GM18861 (cell line): ENCODE results near the gene PRELP.
"Not testable (repeated sequence)": the region's sequence is repeated elsewhere in the genome, so short reads cannot be mapped to it uniquely, and the experiment has no call there.

Experiments
- ATAC-seq: cut with Tn5 transposase; IDR thresholded peaks from one replicate; pipeline ENCODE4 v1.9.1; 2021; ENCODE audit not compliant: unreplicated experiment

PRELP gene

GRCh38 chr1:203453016-203453415 lies 22.6 kb upstream of the PRELP start:
- no peak for ATAC-seq

GRCh38 chr1:203453616-203454015 lies 22.0 kb upstream of the PRELP start:
- ATAC-seq: no peak

- ATAC-seq: no peak
These were observed 20.6 kb upstream of the PRELP start for GRCh38 chr1:203454986-203455471.

- ATAC-seq: no peak
These were observed 19.9 kb upstream of the PRELP start for GRCh38 chr1:203455706-203456105.

- no peak for ATAC-seq
These were observed 19.0 kb upstream of the PRELP start for GRCh38 chr1:203456577-203456976.

- no peak for ATAC-seq
These were observed 17.5 kb upstream of the PRELP start for GRCh38 chr1:203458078-203458477.

GRCh38 chr1:203459671-203460201 lies 15.9 kb upstream of the PRELP start:
- ATAC-seq: no peak

- ATAC-seq: no peak
These were observed 13.9 kb upstream of the PRELP start for GRCh38 chr1:203461717-203462116.

- no peak for ATAC-seq
These were observed 13.5 kb upstream of the PRELP start for GRCh38 chr1:203462143-203462542.

- ATAC-seq: no peak
These were observed 12.7 kb upstream of the PRELP start for GRCh38 chr1:203462878-203463277.

- ATAC-seq: no peak
These were observed 12.0 kb upstream of the PRELP start for GRCh38 chr1:203463469-203464062.

GRCh38 chr1:203464226-203464625 lies 11.4 kb upstream of the PRELP start:
- no peak for ATAC-seq

GRCh38 chr1:203464743-203465142 lies 10.9 kb upstream of the PRELP start:
- ATAC-seq: no peak

- ATAC-seq: no peak
These were observed 10.3 kb upstream of the PRELP start for GRCh38 chr1:203465146-203465798.

GRCh38 chr1:203465948-203466347 lies 9.7 kb upstream of the PRELP start:
- no peak for ATAC-seq

- ATAC-seq: not testable (repeated sequence)
These were observed 8.6 kb upstream of the PRELP start for GRCh38 chr1:203466906-203467549.

GRCh38 chr1:203467550-203467921 lies 8.1 kb upstream of the PRELP start:
- no peak for ATAC-seq

GRCh38 chr1:203468326-203468725 lies 7.3 kb upstream of the PRELP start:
- ATAC-seq: no peak

GRCh38 chr1:203470240-203470639 lies 5.4 kb upstream of the PRELP start:
- no peak for ATAC-seq

- no peak for ATAC-seq
These were observed 3.8 kb upstream of the PRELP start for GRCh38 chr1:203471841-203472240.

GRCh38 chr1:203473281-203473680 lies 2.3 kb upstream of the PRELP start:
- no peak for ATAC-seq

- ATAC-seq: no peak
These were observed 1.8 kb upstream of the PRELP start for GRCh38 chr1:203473781-203474305.
